IPS-18a (cell line): ENCODE data around the gene SLC7A4.

Experiments used
- H3K27ac ChIP-seq: one replicate; pipeline ENCODE4 v1.5.1; 2013; ENCODE audit warnings: low read length
- H3K27me3 ChIP-seq: one replicate; pipeline ENCODE4 v1.6.1; 2013; ENCODE audit warnings: mild to moderate bottlenecking, low read length; ENCODE audit not compliant: control insufficient read depth, insufficient read depth
- H3K36me3 ChIP-seq: one replicate; pipeline ENCODE4 v1.6.1; 2013; ENCODE audit warnings: low read depth, low read length; ENCODE audit not compliant: control insufficient read depth
- H3K4me1 ChIP-seq: one replicate; pipeline ENCODE4 v1.6.1; 2013; ENCODE audit warnings: low read depth, low read length; ENCODE audit not compliant: control insufficient read depth
- H3K4me3 ChIP-seq: one replicate; pipeline ENCODE4 v1.5.1; 2013; ENCODE audit warnings: low read length
- H3K9ac ChIP-seq: one replicate; pipeline ENCODE4 v1.6.1; 2013; ENCODE audit warnings: mild to moderate bottlenecking, low read length, moderate library complexity
- H3K9me3 ChIP-seq: one replicate; pipeline ENCODE4 v1.6.1; 2013; ENCODE audit warnings: low read depth, low read length; ENCODE audit not compliant: control insufficient read depth

SLC7A4 gene

DNA sequence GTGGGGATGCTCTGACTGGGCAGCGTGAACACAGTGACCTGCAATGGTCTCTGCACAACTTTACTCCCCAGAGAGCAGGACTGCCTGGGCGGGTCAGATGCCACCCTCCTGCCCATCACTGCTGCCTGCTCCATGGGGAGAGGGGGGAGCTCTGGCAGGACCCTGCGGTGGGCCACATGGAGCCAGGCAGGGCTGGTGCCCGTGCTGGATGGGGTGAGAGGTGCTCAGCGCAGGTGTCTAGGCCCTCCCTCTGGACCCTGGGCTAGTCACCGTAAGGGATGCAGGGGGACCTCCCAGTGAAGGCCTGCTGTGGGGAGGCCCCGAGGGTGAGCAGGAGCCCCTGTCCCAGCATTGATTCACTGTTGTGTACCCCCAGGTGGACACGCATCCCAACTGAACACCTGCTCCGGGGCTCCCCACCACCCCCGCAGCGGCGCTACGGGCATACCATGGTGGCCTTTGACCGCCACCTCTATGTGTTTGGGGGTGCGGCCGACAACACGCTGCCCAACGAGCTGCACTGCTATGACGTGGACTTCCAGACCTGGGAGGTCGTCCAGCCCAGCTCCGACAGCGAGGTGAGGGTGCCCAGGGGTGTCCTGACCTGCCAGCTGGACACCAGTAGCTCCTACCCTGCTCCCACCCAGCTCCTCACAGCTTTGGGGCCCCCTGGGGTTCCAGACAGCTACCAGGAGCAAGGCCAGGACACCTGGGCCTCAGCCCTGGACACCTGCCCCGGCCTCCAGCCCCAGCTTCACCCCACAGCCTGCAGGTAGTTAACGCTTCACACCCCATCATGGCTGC is 40.9 kb downstream of the SLC7A4 start:
- no peak overlapping the region for H3K9ac ChIP-seq
- no peaks in the 10 kb centered on the region for H3K27me3 ChIP-seq
- no peak overlapping the region for H3K27ac ChIP-seq
- H3K4me1 ChIP-seq = no peaks in the 10 kb centered on the region
- peaks cover 3% of the 10 kb centered on the region for H3K36me3 ChIP-seq
- H3K9me3 ChIP-seq = no peaks in the 10 kb centered on the region
- H3K4me3 ChIP-seq = no peak overlapping the region

DNA sequence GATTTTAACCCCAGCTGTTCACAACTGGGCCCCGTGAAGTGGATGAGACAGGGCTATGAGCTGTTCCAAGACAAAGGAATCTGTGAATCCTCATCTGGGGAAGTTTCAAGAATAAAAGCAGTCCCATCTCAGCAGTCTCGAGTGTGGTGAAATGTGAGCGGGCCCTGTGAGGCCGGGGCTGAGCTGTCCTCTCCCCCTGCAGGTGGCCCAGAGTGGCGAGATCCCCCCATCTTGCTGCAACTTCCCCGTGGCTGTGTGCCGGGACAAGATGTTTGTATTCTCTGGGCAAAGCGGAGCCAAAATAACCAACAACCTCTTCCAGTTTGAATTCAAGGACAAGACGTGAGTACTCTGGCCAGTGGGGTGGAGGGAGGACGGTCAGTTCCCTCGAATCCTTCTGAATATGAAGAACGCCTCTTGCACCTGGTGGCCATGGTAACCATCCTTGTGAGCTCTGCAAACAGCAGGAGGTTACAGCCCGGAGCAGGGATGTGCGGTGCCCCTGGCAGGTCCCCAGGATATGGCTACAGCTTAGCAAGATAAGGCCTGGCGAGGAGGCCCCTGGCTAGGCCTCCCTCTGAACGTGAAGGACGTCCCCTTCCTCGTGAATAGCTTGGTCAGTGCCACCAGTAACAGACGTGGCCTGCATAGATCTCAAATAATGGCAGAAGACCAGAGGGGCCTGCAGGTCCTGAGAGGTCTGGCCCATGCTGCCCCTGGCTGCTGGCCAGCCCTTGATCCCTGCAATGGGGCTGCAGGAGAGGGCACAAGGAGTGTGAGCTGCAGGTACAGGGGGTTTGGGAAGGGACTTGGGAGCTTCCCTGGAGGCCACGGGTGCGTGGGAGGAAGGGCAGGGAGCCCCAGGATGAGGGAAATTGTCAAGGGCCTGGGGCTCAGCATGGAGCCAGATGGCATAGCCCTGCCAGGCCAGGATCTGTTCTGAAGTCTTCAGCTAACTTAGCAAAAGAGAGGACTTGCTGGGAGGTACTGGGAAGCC is 41.9 kb downstream of the SLC7A4 start:
- Histone ChIP-seq H3K27me3 (no peaks in the 10 kb centered on the region), H3K36me3 (peaks cover 8% of the 10 kb centered on the region), H3K9me3 (no peaks in the 10 kb centered on the region), H3K4me3 (no peak overlapping the region), H3K4me1 (no peaks in the 10 kb centered on the region), H3K27ac (no peak overlapping the region), H3K9ac (no peak overlapping the region)

DNA sequence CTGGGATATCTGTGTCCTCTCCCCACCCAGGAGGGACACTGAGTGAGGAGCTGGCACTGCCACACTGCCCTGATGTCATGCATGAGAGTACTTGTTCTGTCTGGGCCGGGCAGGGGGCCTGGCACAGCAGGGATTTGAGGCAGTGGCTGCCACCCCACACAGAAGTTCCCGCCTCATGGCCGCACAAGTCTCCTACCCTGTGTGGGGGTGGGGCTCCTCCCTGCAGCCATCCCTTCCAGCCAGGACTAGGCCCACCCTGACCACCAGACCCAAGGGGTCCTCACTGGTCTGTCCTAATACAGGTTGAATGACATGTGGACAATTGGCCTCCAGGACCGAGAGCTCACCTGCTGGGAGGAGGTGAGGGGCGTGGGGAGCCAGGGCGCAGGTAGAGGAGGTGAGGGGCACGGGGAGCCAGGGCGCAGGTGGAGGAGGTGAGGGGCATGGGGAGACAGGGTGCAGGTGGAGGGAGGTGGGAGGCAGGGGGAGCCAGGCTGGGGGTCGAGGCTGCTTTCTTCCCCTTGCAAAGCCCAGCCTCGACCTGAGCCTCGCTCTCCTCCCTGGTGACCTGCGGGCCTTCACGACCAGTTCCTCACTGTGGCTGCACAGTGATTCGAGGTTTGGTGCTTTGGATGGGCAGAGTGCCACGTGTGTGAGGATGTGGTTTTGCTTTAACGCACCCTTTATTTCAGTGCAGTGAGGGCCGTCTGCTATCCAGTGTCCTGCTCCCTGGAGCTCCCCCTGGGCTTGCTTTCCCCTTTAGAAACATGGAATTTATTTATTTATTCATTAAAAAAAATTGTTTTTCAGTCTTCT is 42.8 kb downstream of the SLC7A4 start:
- H3K4me3 ChIP-seq = no peak overlapping the region
- peaks cover 8% of the 10 kb centered on the region for H3K36me3 ChIP-seq
- H3K27me3 ChIP-seq = no peaks in the 10 kb centered on the region
- H3K4me1 ChIP-seq = no peaks in the 10 kb centered on the region
- H3K9ac ChIP-seq = no peak overlapping the region
- no peak overlapping the region for H3K27ac ChIP-seq
- H3K9me3 ChIP-seq = no peaks in the 10 kb centered on the region

DNA sequence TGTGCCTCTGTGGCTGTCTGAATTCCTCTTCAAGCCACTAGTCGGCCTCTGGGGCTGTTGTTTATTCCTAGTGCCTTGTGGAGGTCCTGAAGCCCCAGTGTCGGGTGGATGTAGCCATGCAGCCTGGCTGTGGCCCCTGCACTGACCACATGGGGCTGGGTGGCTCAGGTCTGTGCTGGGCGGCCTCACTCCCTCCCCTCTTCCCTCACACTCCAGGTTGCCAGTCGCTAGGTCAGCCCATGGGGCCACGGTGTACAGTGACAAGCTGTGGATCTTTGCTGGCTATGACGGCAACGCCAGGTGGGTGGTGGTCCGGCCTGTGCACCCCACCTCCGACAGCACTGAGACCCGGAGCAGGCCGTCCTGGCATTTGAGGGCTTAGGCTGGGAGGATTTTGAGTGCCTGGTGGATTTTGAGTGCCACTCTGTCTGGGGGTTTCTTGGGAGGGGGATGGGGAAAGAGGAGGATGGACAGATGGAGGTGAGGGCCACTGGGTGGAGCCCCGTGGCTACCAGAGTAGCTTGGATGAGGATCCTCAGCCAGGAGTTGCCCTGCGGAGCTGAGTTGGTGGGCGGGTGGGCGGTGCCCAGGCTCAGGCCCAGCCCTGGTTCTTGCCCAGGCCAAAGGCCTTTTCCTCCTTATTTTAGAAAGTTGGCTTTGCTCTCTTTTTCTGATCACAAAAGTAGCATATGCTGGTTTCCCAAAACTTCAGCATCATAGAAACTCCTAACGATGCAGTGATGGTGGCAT is 43.6 kb downstream of the SLC7A4 start:
- no peak overlapping the region for H3K4me3 ChIP-seq
- H3K36me3 ChIP-seq = peaks cover 8% of the 10 kb centered on the region
- H3K27ac ChIP-seq = no peak overlapping the region
- no peaks in the 10 kb centered on the region for H3K4me1 ChIP-seq
- H3K9me3 ChIP-seq = no peaks in the 10 kb centered on the region
- no peak overlapping the region for H3K9ac ChIP-seq
- no peaks in the 10 kb centered on the region for H3K27me3 ChIP-seq

DNA sequence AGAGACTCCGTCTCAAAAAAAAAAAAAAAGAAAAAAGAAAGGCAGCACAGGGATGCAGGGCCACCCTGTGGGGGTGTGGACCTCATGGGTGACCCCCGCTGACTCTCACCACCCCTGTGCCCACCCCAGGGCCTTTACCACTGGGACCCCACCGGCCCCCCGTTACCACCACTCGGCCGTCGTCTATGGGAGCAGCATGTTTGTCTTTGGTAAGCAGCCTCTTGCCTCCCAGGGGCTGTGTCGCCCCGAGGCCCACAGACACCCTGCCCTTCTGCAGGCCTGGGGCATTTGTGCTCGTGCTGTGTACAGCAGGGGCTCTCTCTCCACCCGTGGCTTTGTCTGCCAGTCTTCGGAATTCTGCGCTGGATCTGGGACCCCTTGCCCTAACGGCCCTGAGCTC is 45.0 kb downstream of the SLC7A4 start:
- H3K9me3 ChIP-seq = no peaks in the 10 kb centered on the region
- peaks cover 4% of the 10 kb centered on the region for H3K4me1 ChIP-seq
- H3K36me3 ChIP-seq = peaks cover 5% of the 10 kb centered on the region

DNA sequence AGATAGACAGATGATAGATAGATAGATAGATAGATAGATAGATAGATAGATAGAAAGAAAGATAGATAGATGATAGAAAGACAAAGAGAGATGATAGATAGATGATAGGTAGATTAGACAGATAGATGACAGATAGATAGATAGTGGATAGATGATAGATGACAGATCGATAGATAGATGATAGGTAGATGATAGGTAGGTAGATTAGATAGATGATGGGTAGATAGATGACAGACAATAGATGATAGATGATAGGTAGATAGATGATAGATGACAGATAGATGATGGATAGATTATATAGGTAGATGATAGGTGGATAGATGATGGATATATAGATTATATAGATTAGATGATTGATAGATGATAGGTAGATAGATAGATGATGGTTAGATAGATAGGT is 46.0 kb downstream of the SLC7A4 start:
- Histone ChIP-seq H3K4me3 (no peak overlapping the region), H3K27me3 (no peaks in the 10 kb centered on the region), H3K9me3 (no peaks in the 10 kb centered on the region), H3K9ac (no peak overlapping the region), H3K4me1 (peaks cover 7% of the 10 kb centered on the region), H3K36me3 (peaks cover 5% of the 10 kb centered on the region), H3K27ac (no peak overlapping the region)

More for the DNA sequence above, 45.0 kb downstream of the SLC7A4 start:
- Histone ChIP-seq H3K4me3 (no peak overlapping the region), H3K9ac (no peak overlapping the region), H3K27ac (no peak overlapping the region), H3K27me3 (no peaks in the 10 kb centered on the region)

DNA sequence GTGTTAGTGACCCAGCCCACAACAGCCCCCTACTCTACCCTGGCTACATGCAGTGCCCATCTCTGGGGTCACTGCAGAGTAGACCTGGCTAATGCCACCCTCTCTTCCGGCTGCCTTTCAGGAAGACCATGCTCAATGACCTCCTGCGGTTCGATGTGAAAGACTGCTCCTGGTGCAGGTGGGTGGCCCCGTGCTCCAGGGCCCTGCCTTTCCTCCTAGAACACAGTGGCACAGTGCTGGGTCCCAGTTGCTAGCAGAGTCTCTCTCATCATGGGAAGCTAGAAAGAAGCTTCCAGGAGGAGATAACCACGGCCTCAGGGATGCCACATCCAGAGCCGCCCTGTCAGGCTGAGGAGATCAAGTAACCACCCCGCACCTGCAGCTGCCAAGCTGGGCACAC is 46.6 kb downstream of the SLC7A4 start:
- no peak overlapping the region for H3K4me3 ChIP-seq
- no peak overlapping the region for H3K27ac ChIP-seq
- H3K9me3 ChIP-seq = no peaks in the 10 kb centered on the region
- H3K9ac ChIP-seq = no peak overlapping the region
- peaks cover 10% of the 10 kb centered on the region for H3K4me1 ChIP-seq
- H3K36me3 ChIP-seq = peaks cover 5% of the 10 kb centered on the region
- H3K27me3 ChIP-seq = no peaks in the 10 kb centered on the region

DNA sequence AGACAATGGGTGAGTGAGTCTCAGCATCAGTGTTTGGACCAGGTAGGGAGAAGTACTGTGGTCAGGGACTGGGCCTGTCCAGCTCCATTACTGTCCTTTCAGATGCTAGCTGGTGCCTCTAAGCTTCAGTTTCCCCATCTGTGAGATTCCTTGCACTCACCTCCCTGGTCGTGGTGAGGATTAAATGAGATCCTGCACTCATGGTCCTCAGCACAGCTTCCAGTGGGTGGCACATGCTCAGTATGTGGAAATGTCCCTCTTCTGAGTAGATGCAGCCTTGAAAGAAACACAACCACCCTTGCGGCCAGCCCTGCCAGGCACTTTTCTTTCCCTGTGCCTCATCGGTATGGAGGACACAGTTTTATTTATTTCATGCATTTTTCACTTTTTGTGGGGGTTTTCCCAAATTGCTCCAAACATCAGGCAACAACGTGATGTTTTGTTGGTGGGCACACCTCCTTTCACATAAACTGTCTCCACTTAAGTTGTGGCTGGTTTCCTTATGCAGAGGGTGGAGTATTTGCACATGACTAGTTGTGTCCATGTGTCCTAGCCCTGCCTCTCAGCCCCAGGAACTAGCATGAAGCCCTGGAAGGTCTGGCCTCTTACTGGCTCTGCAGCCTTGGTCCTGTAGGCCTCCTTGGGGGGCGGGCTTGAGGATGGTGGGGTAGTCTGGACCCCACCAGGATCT is 49.1 kb downstream of the SLC7A4 start:
- Histone ChIP-seq H3K36me3 (peaks cover 5% of the 10 kb centered on the region), H3K4me1 (peaks cover 10% of the 10 kb centered on the region), H3K27ac (no peak overlapping the region), H3K9me3 (peaks cover 6% of the 10 kb centered on the region), H3K9ac (no peak overlapping the region), H3K27me3 (peaks cover 12% of the 10 kb centered on the region), H3K4me3 (peak overlapping the region; percentile 79)

DNA sequence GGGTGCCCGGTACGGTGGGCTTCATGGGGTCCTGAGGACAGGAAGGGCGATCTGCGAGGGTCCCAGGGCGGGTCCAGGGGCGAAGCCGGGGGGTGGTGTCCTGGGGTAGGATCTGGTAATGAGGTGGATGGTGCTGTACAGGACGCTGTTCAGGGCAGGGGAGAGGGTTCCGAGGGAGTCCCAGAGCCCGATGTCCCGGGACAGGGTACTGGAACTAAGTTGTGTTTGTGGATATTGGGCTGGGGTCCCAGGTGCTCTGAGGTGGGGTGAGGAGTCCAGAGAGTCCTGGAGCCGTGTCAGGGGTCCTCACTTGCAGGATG is 49.8 kb downstream of the SLC7A4 start:
- peaks cover 13% of the 10 kb centered on the region for H3K27me3 ChIP-seq
- H3K27ac ChIP-seq = no peak overlapping the region
- peaks cover 7% of the 10 kb centered on the region for H3K9me3 ChIP-seq
- H3K36me3 ChIP-seq = peaks cover 5% of the 10 kb centered on the region
- peak overlapping the region; percentile 79 for H3K4me3 ChIP-seq
- H3K4me1 ChIP-seq = peaks cover 10% of the 10 kb centered on the region
- H3K9ac ChIP-seq = peak overlapping the region; percentile 75

DNA sequence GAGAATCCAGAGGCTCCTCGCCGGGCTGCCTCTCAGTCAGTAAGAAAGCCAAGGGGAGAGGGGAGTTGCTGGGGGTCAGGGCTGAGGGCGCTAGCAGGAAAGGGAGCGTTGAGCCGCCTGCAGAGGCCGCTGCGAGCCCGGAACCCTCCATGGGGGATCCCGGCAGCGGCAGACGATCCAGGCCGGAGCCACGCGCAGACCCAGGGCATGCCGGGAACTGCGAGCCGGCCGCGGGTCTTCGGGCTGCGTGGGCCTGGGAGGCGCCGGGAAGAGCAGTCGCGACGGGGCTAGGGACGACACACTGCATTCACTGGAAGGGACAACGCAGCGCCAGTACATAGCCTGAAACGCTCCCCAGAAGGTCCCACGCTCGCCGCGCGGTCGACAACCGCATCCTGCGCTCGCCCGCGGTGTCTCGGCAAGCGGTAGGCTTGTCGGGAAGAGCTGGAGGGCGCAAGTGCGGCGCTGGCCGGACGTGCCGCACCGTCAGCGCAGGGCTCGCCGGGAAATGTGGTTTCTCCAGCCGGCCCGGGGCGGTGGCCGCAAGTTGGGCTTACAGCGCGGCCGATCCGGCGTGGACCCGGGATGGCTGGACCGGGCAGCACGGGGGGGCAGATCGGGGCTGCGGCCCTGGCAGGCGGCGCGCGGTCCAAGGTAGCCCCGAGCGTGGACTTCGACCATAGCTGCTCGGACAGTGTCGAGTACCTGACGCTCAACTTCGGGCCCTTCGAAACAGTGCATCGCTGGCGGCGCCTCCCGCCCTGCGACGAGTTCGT is 50.4 kb downstream of the SLC7A4 start, which contains the start of gene LZTR1:
TSS of gene LZTR1 (plus strand) at position 511 of the 776 bp plus-strand sequence. CDS start at position 586, 75 bp downstream.
- H3K36me3 ChIP-seq = peaks cover 5% of the 10 kb centered on the region
- H3K27ac ChIP-seq = peak within 1 kb of the TSS; percentile 54

More for the DNA sequence above, 50.4 kb downstream of the SLC7A4 start, which contains the start of gene LZTR1:
- H3K4me3 ChIP-seq = peak within 1 kb of the TSS; percentile 79
- peaks cover 13% of the 10 kb centered on the region for H3K27me3 ChIP-seq
- H3K4me1 ChIP-seq = peaks cover 10% of the 10 kb centered on the region
- H3K9me3 ChIP-seq = peaks cover 7% of the 10 kb centered on the region
- H3K9ac ChIP-seq = peak within 1 kb of the TSS; percentile 75
